ENCODE measurements around the gene KRTAP23-1.

The KRTAP23-1 gene

DNA sequence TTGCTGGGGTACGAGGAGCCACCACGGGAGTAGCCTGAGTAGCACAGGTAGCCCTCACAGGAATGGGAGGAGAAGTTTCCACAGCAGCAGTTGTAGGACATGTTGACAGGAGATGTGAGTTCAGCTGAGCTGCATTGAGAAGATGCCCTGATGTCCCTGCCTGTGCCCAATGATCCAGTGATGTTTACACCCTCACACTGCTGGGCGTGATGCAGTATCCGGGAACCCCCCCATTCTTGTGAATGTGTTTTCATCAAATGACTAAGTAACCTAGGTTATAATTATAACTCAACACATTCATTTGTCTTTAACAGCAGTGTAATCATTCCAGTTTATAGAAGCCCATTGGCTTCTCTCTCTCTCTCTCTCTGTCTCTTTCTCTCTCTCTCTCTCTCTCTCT, at the start of gene KRTAP23-1:
KRTAP23-1 (minus strand) TSS at position 101 of the 400 bp plus-strand sequence; CDS start at position 101, 0 bp downstream.
- no peak for DNase-seq

DNA sequence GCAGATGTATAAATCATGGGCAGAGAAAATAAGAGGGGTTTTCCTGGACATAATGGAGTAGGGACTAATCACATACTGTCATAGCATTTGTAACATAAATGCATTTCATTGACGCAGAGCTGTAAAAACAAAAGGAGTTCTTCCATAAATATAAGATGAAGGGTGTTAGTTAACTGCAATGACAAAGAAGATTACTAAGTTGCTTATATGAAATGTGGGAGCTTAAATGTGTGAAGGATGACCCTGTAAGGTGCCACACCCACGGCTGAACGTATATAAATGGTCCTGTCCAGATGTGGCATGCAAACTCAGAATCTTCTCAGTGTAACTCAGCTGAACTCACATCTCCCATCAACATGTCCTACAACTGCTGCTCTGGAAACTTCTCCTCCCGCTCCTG, 47.3 kb upstream of the KRTAP23-1 start, which contains the start of gene KRTAP13-1:
KRTAP13-1 (plus strand) TSS at position 301 of the 400 bp plus-strand sequence; CDS start at position 357, 56 bp downstream.
- DNase-seq: no peak

DNA sequence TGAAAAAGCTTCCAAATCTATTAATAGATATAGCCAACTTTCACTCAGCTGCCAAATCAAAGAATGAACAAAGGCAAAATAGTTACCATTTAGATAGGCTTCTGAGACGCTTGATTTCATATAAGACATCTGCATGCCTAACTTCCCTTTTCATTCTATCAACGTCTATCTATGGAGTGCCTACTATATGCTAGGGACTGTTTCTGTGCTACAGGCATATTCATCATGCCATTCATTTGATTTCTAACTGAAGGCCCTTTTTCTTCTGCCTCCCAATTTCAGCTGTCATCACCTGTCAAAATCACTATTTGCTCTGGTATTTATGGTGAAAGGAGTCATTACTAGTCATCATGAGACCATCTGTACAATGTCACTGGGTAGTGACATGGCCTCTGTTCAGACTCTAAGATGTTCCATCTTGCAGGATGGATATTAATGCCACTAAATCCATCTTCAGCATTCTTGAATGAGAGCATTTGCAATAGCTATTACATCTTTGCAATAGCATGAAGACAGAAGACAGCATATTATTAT, 43.2 kb upstream of the KRTAP23-1 start:
- DNase-seq: no peak

- no peak for DNase-seq
Measured at GRCh38 chr21:30382201-30382600, 33.8 kb upstream of the KRTAP23-1 start.

GRCh38 chr21:30372139-30372770, 23.8 kb upstream of the KRTAP23-1 start, which contains the start of gene KRTAP13-2:
TSS of gene KRTAP13-2 (minus strand) at chr21:30372271. CDS start at chr21:30372213, 58 bp downstream.
- no peak for DNase-seq

DNA sequence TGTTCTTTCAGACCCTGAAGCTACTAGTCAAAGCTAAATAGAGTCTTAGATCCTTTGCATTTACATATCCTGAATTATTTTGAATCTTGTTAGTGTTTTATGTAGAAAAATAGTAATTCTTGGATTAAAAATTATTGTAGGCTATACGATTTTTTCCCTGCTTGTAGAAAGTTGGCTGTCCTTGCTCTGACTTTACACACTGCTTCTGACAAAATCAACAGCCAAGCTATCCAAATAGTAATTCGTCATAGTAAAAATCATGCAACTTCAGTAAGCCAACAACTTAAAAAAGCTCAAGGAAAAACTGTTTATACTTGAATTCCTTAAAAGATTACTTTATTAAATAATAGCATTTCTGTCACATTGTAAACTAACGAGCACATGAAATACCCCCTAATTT, 7.5 kb upstream of the KRTAP23-1 start:
- DNase-seq: no peak

GRCh38 chr21:30354308-30355005, 6.1 kb upstream of the KRTAP23-1 start:
- no peak for DNase-seq

GRCh38 chr21:30351534-30351933, 3.1 kb upstream of the KRTAP23-1 start:
- DNase-seq: no peak

GRCh38 chr21:30349572-30349971, 1.2 kb upstream of the KRTAP23-1 start:
- no peak for DNase-seq

GRCh38 chr21:30345014-30345413, 3.4 kb downstream of the KRTAP23-1 start:
- no peak for DNase-seq

GRCh38 chr21:30340714-30341573, 7.5 kb downstream of the KRTAP23-1 start:
- peak; percentile 21 for DNase-seq

- no peak for DNase-seq
Measured at GRCh38 chr21:30338717-30339116, 9.7 kb downstream of the KRTAP23-1 start.

DNA sequence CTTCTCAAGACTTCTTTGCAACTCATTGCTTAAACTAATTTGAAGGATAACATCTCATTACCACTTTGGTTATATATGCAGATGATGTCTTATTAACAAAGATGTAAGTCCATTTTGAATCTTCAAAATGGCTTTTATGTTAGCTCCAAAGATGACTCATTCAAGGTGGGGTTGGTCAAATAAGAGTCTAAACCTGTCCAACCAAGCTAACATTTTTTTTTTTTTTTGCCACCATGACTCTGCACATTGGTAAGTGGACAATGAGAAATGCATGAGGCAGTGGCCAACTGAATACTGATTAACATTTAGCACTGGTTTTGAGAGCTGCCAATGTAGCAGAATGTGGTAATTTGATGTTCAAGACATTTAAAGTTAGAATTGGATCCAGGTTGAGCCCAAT, 10.6 kb downstream of the KRTAP23-1 start:
- DNase-seq: no peak

- DNase-seq: no peak
Measured at GRCh38 chr21:30337276-30337744, 11.1 kb downstream of the KRTAP23-1 start, which contains the start of gene KRTAP27-1. TSS of gene KRTAP27-1 (minus strand) at chr21:30337694. CDS start at chr21:30337668, 26 bp downstream.

- DNase-seq: no peak
Measured at GRCh38 chr21:30336596-30336995, 11.8 kb downstream of the KRTAP23-1 start.

DNA sequence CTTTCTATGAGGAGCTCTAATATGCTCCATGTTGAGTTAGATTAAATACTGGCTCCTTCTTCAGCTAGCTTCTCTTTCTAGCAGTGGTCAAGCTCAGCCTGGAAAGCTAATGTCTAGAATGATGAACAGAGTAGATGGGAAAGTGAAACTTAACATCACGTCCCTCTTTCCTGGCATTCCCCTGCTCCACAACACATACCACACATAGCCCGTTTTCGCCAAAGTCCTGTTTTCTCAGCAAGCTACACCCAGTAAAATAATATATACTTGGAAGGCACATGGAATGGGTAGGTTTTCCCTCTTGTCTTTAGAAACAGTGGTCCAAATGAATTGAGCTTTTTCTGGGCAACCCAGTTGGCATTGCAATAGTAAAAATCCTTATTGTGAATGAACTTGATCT, 14.7 kb downstream of the KRTAP23-1 start:
- no peak for DNase-seq

- DNase-seq: no peak
Measured at GRCh38 chr21:30332681-30333080, 15.7 kb downstream of the KRTAP23-1 start.

DNA sequence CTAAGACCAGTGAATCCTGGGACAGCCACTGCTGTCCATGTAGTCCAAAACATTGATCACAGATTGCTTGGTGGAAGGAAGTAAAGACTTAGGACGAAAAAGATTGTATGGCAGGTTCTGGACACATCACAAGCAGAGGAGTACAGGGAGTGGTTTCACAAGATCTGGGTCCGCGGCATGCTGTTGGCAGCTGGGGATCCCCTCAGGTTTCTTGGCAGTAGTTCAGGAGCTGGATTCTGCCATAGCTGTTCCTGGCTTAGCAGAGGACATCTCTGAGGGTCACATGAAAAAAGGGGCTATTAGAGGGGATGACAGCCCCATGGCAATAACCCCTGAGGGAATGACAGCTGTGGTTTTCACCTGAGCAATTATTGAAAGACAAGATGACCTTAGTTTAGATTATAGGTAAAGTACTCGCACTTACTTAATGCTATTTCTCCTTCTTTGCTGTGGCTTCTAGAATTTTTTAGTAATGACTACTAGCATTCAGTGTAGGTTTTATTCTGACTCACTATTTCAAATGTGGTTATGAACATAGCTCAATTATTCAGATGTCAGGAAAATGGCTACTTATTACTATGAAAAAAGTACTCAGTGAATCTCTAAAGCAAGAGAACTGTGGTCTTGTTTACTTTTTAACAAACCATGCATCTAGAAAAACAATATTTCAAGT, 19.1 kb downstream of the KRTAP23-1 start:
- DNase-seq: no peak

GRCh38 chr21:30326390-30326789, 22.0 kb downstream of the KRTAP23-1 start:
- no peak for DNase-seq

DNA sequence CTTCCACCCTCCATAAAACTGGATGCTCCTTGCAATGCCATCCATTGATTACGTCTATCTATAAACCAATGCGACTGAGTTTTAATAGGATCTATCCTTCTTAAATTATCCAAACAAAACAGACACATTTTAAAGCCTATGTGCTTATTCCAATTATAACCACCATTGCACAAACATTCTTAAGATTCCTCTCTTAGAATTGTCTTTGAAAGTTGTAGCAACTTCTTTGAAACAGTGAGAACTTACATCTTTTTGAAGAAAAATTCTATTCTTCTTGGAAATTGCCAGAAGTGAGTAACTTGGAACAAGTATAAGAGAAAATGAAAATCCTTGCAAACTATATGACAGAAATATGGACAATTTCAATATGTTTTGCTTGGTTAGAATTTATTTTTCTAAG, 28.2 kb downstream of the KRTAP23-1 start, which contains the start of gene KRTAP26-1:
KRTAP26-1 (minus strand) TSS at position 101 of the 400 bp plus-strand sequence. CDS start 280 bp downstream, outside the sequence.
- DNase-seq: no peak

DNA sequence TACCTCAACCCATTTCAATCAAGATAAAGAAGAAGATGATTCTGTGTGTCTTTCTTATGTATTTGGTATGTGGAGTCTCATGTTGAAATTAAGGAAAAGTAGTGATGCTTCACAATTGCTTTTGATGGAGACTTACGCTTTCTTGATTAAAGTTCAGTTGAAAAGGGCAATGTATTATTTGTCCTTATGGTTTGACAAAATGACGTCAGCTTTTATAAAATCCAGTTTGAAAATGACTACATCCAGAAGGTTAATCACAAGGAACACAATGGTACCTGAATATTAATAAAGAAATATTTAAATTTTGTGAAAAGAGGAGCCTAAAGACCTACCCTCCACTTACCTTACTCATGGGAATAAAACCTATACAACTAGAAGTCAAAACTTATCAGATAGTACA, 32.7 kb downstream of the KRTAP23-1 start:
- DNase-seq: no peak

DNA sequence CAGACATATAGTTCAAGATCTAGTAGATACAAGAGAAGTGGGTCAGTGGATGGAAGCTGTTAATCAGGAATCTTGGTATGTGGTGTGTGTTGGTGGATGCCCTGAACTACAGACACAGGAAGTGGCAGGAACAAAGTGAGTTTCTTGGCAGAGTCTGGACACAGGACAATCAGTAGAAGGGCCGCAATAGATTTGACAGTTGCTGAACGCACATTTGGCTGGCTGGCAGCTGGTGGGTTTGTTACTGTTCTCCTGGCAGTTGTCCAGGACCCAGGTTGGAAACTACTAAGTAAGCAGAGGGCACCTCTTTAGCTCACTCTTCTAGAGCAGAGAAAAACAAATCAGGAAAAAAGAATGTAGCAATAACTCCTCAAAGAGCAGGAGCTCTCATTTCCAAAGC, 41.5 kb downstream of the KRTAP23-1 start:
- no peak for DNase-seq
